Brain pericyte (primary cell): ENCODE results near the gene H2AZ2.

Source experiments
- DNase-seq: peaks from one replicate; pipeline ENCODE4 v3.0.0-alpha.2; 2012; ENCODE audit warnings: low read depth, low spot score

Gene H2AZ2

GRCh38 chr7:44784364-44784763, 63.5 kb downstream of the H2AZ2 start:
- no peak for DNase-seq

- DNase-seq = no peak
Observed at GRCh38 chr7:44783407-44783806, 64.5 kb downstream of the H2AZ2 start.

GRCh38 chr7:44782460-44782859, 65.4 kb downstream of the H2AZ2 start:
- no peak for DNase-seq
